Fibroblast of lung (primary cell): ENCODE results near the gene IFNL1. TPM values are rescaled to one million over a fixed set of nuclear protein-coding genes. Genes with fewer than 3 reads are reported as not detected.

Experiments
- DNase-seq, 2 donors: peaks; one replicate each; pipeline versions ENCODE4 v3.0.0 to v3.0.0-alpha.2; 2010; ENCODE audit warnings: low read depth in 2 of 2
- H2AFZ ChIP-seq: 2 replicates; pipeline ENCODE4 v1.5.1; 2012; ENCODE audit warnings: low read length, control low read depth, inconsistent platforms
- H3K27ac ChIP-seq: 2 replicates; pipeline ENCODE4 v1.5.1; 2011; ENCODE audit warnings: low read length, control low read depth; ENCODE audit not compliant: insufficient read depth
- H3K27me3 ChIP-seq: 2 replicates; pipeline ENCODE4 v1.5.1; 2011; ENCODE audit warnings: mild to moderate bottlenecking, low read length; ENCODE audit not compliant: control insufficient read depth, insufficient read depth
- H3K36me3 ChIP-seq: 2 replicates; pipeline ENCODE4 v1.5.1; 2011; ENCODE audit warnings: low read length; ENCODE audit not compliant: control insufficient read depth, insufficient read depth
- H3K4me1 ChIP-seq: 2 replicates; pipeline ENCODE4 v1.5.1; 2011; ENCODE audit warnings: low read length; ENCODE audit not compliant: control insufficient read depth, insufficient read depth; ENCODE audit errors: extremely low read depth
- H3K4me2 ChIP-seq: 2 replicates; pipeline ENCODE4 v1.5.1; 2011; ENCODE audit warnings: low read length, control low read depth; ENCODE audit not compliant: insufficient read depth; ENCODE audit errors: extremely low read depth
- H3K4me3 ChIP-seq, 4 experiments: fragments of 200-600 bp in 1 of 4; sonication (generic) in 1 of 4; replicated peaks in 1 of 4; 2 replicates each; pipeline ENCODE4 v1.5.1; 2011 to 2016; ENCODE audit warnings: low read length in 4 of 4, low read depth in 3 of 4, mild to moderate bottlenecking in 3 of 4, control low read depth in 2 of 4, inconsistent platforms in 1 of 4, mixed read lengths in 1 of 4; ENCODE audit not compliant: insufficient read depth in 1 of 4; ENCODE audit errors: control extremely low read depth in 1 of 4
- H3K79me2 ChIP-seq: 2 replicates; pipeline ENCODE4 v1.5.1; 2012; ENCODE audit warnings: mild to moderate bottlenecking, low read length, inconsistent platforms; ENCODE audit not compliant: control insufficient read depth, insufficient read depth
- H3K9ac ChIP-seq: 2 replicates; pipeline ENCODE4 v1.5.1; 2011; ENCODE audit warnings: mild to moderate bottlenecking, low read length, control low read depth; ENCODE audit not compliant: insufficient read depth
- H3K9me3 ChIP-seq: 2 replicates; pipeline ENCODE4 v1.5.1; 2012; ENCODE audit warnings: low read depth, low read length; ENCODE audit not compliant: control insufficient read depth, insufficient read depth
- H4K20me1 ChIP-seq: 2 replicates; pipeline ENCODE4 v1.5.1; 2011; ENCODE audit warnings: low read length; ENCODE audit not compliant: control insufficient read depth, insufficient read depth; ENCODE audit errors: extremely low read depth
- EZH2 ChIP-seq: IDR thresholded peaks from 2 replicates; pipeline ENCODE4 v1.5.1; 2012; ENCODE audit warnings: low read length, control low read depth, mild to moderate bottlenecking; ENCODE audit errors: missing control alignments
- polyA plus RNA-seq, 2 donors: library from polyadenylated mRNA; depleted of rRNA in 1 of 2; stranded (reverse) in 1 of 2; unstranded in 1 of 2; fragments of >200 nt; gene quantifications; 2 replicates each; pipeline ENCODE4 v1.2.1, GENCODE V29; 2011 to 2012; ENCODE audit warnings: missing spikeins in 1 of 2
- total RNA-seq: library from RNA; depleted of rRNA; stranded (reverse); fragments of >200 nt; gene quantifications from 2 replicates; pipeline ENCODE4 v1.2.1, GENCODE V29; 2014
- TF ChIP-seq, protein P1 (sequence below), 2 donors: IDR thresholded peaks in 1 of 2; conservative IDR thresholded peaks in 1 of 2; 1 replicate in 1 of 2; 2 replicates in 1 of 2; pipeline ENCODE4 v1.5.1; 2011 to 2012; ENCODE audit warnings: low read length in 2 of 2, control low read depth in 1 of 2, inconsistent platforms in 1 of 2, low read depth in 1 of 2, mild to moderate bottlenecking in 1 of 2

Gene IFNL1
- total and polyA plus RNA-seq, 2 donors (not counting 1 experiment from before 2014, with no cell fraction given), result not detected

GRCh38 chr19:39251846-39252245 lies 44.4 kb upstream of the IFNL1 start:
- Histone ChIP-seq H3K27me3 (peaks cover 32% of the 10 kb centered on the region), H3K9ac (no peak overlapping the region), H3K9me3 (no peaks in the 10 kb centered on the region), H3K36me3 (no peaks in the 10 kb centered on the region), H3K4me1 (no peaks in the 10 kb centered on the region), H3K4me2 (no peak overlapping the region), H4K20me1 (no peaks in the 10 kb centered on the region), H2AFZ (no peak overlapping the region), H3K27ac (no peak overlapping the region), H3K79me2 (no peaks in the 10 kb centered on the region), H3K4me3 (no peak overlapping the region)
- no peak for DNase-seq
- no peak for TF ChIP-seq EZH2
- TF ChIP-seq, protein P1, sequence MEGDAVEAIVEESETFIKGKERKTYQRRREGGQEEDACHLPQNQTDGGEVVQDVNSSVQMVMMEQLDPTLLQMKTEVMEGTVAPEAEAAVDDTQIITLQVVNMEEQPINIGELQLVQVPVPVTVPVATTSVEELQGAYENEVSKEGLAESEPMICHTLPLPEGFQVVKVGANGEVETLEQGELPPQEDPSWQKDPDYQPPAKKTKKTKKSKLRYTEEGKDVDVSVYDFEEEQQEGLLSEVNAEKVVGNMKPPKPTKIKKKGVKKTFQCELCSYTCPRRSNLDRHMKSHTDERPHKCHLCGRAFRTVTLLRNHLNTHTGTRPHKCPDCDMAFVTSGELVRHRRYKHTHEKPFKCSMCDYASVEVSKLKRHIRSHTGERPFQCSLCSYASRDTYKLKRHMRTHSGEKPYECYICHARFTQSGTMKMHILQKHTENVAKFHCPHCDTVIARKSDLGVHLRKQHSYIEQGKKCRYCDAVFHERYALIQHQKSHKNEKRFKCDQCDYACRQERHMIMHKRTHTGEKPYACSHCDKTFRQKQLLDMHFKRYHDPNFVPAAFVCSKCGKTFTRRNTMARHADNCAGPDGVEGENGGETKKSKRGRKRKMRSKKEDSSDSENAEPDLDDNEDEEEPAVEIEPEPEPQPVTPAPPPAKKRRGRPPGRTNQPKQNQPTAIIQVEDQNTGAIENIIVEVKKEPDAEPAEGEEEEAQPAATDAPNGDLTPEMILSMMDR (conservative IDR thresholded peaks at IDR 0.05 in 1 of 2, IDR thresholded peaks at IDR 0.05 in 1 of 2; ENCODE audit: low read depth in 1 of 2, low read length in 2 of 2), result no peak

GRCh38 chr19:39252458-39252857 lies 43.7 kb upstream of the IFNL1 start:
- Histone ChIP-seq H3K9me3 (no peaks in the 10 kb centered on the region), H4K20me1 (no peaks in the 10 kb centered on the region), H3K27me3 (peaks cover 27% of the 10 kb centered on the region), H3K27ac (no peak overlapping the region), H3K4me2 (no peak overlapping the region), H2AFZ (no peak overlapping the region), H3K4me3 (no peak overlapping the region), H3K4me1 (no peaks in the 10 kb centered on the region), H3K79me2 (no peaks in the 10 kb centered on the region), H3K9ac (no peak overlapping the region), H3K36me3 (no peaks in the 10 kb centered on the region)
- no peak for DNase-seq
- no peak for TF ChIP-seq EZH2
- TF ChIP-seq, protein P1 (conservative IDR thresholded peaks at IDR 0.05 in 1 of 2, IDR thresholded peaks at IDR 0.05 in 1 of 2; ENCODE audit: low read depth in 1 of 2, low read length in 2 of 2), result no peak

- TF ChIP-seq EZH2, result no peak
- TF ChIP-seq, protein P1 (conservative IDR thresholded peaks at IDR 0.05 in 1 of 2, IDR thresholded peaks at IDR 0.05 in 1 of 2; ENCODE audit: low read depth in 1 of 2, low read length in 2 of 2), result no peak
- no peak overlapping the region for H3K4me3 ChIP-seq
- no peak overlapping the region for H3K4me2 ChIP-seq
- no peaks in the 10 kb centered on the region for H3K79me2 ChIP-seq
- no peak overlapping the region for H3K27ac ChIP-seq
- H3K36me3 ChIP-seq, result no peaks in the 10 kb centered on the region
- H3K9ac ChIP-seq, result no peak overlapping the region
- H3K4me1 ChIP-seq, result no peaks in the 10 kb centered on the region
- no peak for DNase-seq
- no peaks in the 10 kb centered on the region for H3K9me3 ChIP-seq
- H4K20me1 ChIP-seq, result no peaks in the 10 kb centered on the region
- H3K27me3 ChIP-seq, result peaks cover 18% of the 10 kb centered on the region
- no peak overlapping the region for H2AFZ ChIP-seq
These were observed 42.6 kb upstream of the IFNL1 start for GRCh38 chr19:39253374-39254149.
